Endothelial cell of umbilical vein (primary cell): ENCODE data around the gene STIM1. TPM values are rescaled to one million over a fixed set of nuclear protein-coding genes. Genes with fewer than 3 reads are reported as not detected.

Experiments
- BruUV-seq: library from RNA; stranded (reverse); fragments of 400-500 nt; replicated peaks from 2 replicates; lab custom pipeline; 2021; lab: Mats Ljungman, UMichigan
- CTCF ChIA-PET: fragments of 300-600, 350-600 bp; sonication (Branson Sonifier 250); formaldehyde crosslinking; loops from one replicate; lab custom pipeline; 2021; ENCODE audit warnings: antibody characterized with exemption, inconsistent platforms; lab: Charles Lee
- POLR2A ChIA-PET: fragments of 300-600, 350-600 bp; sonication (Branson Sonifier 250); formaldehyde crosslinking; loops from one replicate; lab custom pipeline; 2021; ENCODE audit warnings: antibody characterized with exemption, inconsistent platforms; lab: Charles Lee
- DNase-seq: peaks from one replicate; pipeline ENCODE4 v3.0.0-alpha.2; 2011; ENCODE audit warnings: low read depth, low spot score
- FAIRE-seq: peaks from 2 replicates; lab custom pipeline; 2011; peaks lifted over from hg19 to GRCh38; lab: Jason Lieb, UNC
- H2AFZ ChIP-seq: 2 replicates; pipeline ENCODE4 v1.6.0; 2012; ENCODE audit warnings: low read depth, low read length, control low read depth, inconsistent platforms
- H3K27ac ChIP-seq: 2 replicates; pipeline ENCODE4 v1.5.1; 2011; ENCODE audit warnings: low read depth, mild to moderate bottlenecking, control low read depth, low read length, moderate library complexity; ENCODE audit not compliant: insufficient read depth
- H3K27me3 ChIP-seq, 2 experiments: 2 replicates each; pipeline versions ENCODE4 v1.6.0 to v1.6.1; 2011; ENCODE audit warnings: low read length in 2 of 2, mixed read lengths in 1 of 2; ENCODE audit not compliant: control insufficient read depth in 2 of 2, insufficient read depth in 2 of 2
- H3K36me3 ChIP-seq, 2 experiments: 2 replicates in 1 of 2; 3 replicates in 1 of 2; pipeline ENCODE4 v1.5.1; 2011; ENCODE audit warnings: low read length in 2 of 2, mild to moderate bottlenecking in 1 of 2, moderate library complexity in 1 of 2; ENCODE audit not compliant: control insufficient read depth in 2 of 2, insufficient read depth in 2 of 2; ENCODE audit errors: extremely low read depth in 1 of 2
- H3K4me1 ChIP-seq: 3 replicates; pipeline ENCODE4 v1.5.1; 2011; ENCODE audit warnings: mild to moderate bottlenecking, low read length; ENCODE audit not compliant: control insufficient read depth, insufficient read depth; ENCODE audit errors: extremely low read depth
- H3K4me2 ChIP-seq: 2 replicates; pipeline ENCODE4 v1.6.1; 2011; ENCODE audit warnings: low read length, control low read depth, mixed read lengths; ENCODE audit not compliant: insufficient read depth
- H3K4me3 ChIP-seq, 3 experiments: fragments of 200-600 bp in 1 of 3; sonication (generic), shearing (Covaris generic) in 1 of 3; replicated peaks in 1 of 3; 2 replicates each; pipeline ENCODE4 v1.5.1; 2011 to 2016; ENCODE audit warnings: control low read depth in 3 of 3, low read length in 3 of 3, mild to moderate bottlenecking in 2 of 3, inconsistent platforms in 1 of 3, low read depth in 1 of 3, moderate library complexity in 1 of 3; ENCODE audit not compliant: insufficient read depth in 1 of 3
- H3K79me2 ChIP-seq: 2 replicates; pipeline ENCODE4 v1.6.0; 2012; ENCODE audit warnings: low read length, inconsistent platforms; ENCODE audit not compliant: control insufficient read depth, insufficient read depth
- H3K9ac ChIP-seq: replicated peaks from 2 replicates; pipeline ENCODE3; 2011; ENCODE audit warnings: low read length, control low read depth; ENCODE audit not compliant: insufficient read depth; ENCODE audit errors: extremely low read depth
- H3K9me1 ChIP-seq: replicated peaks from 3 replicates; pipeline ENCODE4 v1.6.0; 2011; ENCODE audit warnings: mild to moderate bottlenecking, low read length; ENCODE audit not compliant: control insufficient read depth, insufficient read depth; ENCODE audit errors: extremely low read depth
- H3K9me3 ChIP-seq: replicated peaks from 2 replicates; pipeline ENCODE4 v1.5.1; 2012; ENCODE audit warnings: low read length, inconsistent platforms; ENCODE audit not compliant: control insufficient read depth, insufficient read depth
- H4K20me1 ChIP-seq: replicated peaks from 2 replicates; pipeline ENCODE3; 2011; ENCODE audit warnings: mild to moderate bottlenecking, low read length; ENCODE audit not compliant: control insufficient read depth, insufficient read depth; ENCODE audit errors: extremely low read depth
- CTCF ChIP-seq, 2 donors: IDR thresholded peaks; 1 replicate in 1 of 2; 2 replicates in 1 of 2; pipeline ENCODE4 v1.5.1; 2011; ENCODE audit warnings: low read length in 2 of 2, mild to moderate bottlenecking in 2 of 2, moderate library complexity in 2 of 2, control low read depth in 1 of 2, inconsistent platforms in 1 of 2, low read depth in 1 of 2; ENCODE audit not compliant: insufficient read depth in 1 of 2; ENCODE audit errors: extremely low read depth in 1 of 2
- EZH2 ChIP-seq: IDR thresholded peaks from 2 replicates; pipeline ENCODE4 v1.6.1; 2012; ENCODE audit warnings: borderline replicate concordance, low read depth, mild to moderate bottlenecking, moderate library complexity, low read length, inconsistent platforms; ENCODE audit not compliant: severe bottlenecking
- FOS ChIP-seq: IDR thresholded peaks from 2 replicates; pipeline ENCODE4 v1.6.1; 2011; ENCODE audit warnings: mild to moderate bottlenecking, low read length, moderate library complexity, borderline replicate concordance; ENCODE audit not compliant: insufficient read depth
- GATA2 ChIP-seq: IDR thresholded peaks from 2 replicates; pipeline ENCODE4 v1.7.0; 2011; ENCODE audit warnings: low read depth, mild to moderate bottlenecking, moderate library complexity, mixed read lengths, low read length; ENCODE audit not compliant: insufficient read length, insufficient read depth
- JUN ChIP-seq: IDR thresholded peaks from 2 replicates; pipeline ENCODE4 v1.6.1; 2011; ENCODE audit warnings: borderline replicate concordance, low read depth; ENCODE audit not compliant: insufficient read length, insufficient read depth
- MYC ChIP-seq: IDR thresholded peaks from one replicate; pipeline ENCODE4 v1.6.1; 2011; ENCODE audit warnings: mild to moderate bottlenecking, low read depth, low read length
- POLR2AphosphoS5 ChIP-seq: IDR thresholded peaks from 2 replicates; pipeline ENCODE4 v1.6.1; 2012; ENCODE audit warnings: low read depth, mild to moderate bottlenecking, control low read depth, low read length, moderate library complexity; ENCODE audit not compliant: insufficient read depth
- dilution Hi-C: fragments of 300-500 bp; cut with MboI; formaldehyde crosslinking; loops from one replicate; pipeline ENCODE4 v1.15.0; 2019; ENCODE audit warnings: low sequenced_read_pairs; ENCODE audit not compliant: extremely low pct_ligation_motif_present
- intact Hi-C: fragments of 100-400 bp; cut with micrococcal nuclease; formaldehyde crosslinking; loops from one replicate; pipeline ENCODE4 v1.10.0; 2022
- polyA plus RNA-seq, 4 experiments: library from polyadenylated mRNA; depleted of rRNA in 3 of 4; stranded (reverse) in 3 of 4; unstranded in 1 of 4; fragments of >200 nt; gene quantifications; 2 replicates each; pipeline versions ENCODE4 v1.2.1 to v1.2.3, GENCODE V29; 2011 to 2012; ENCODE audit warnings: missing spikeins in 1 of 4
- total RNA-seq: library from RNA; stranded (reverse); gene quantifications from 2 replicates; pipeline ENCODE4 v1.2.3, GENCODE V29; 2021

Gene STIM1
- total and polyA plus RNA-seq, 2 donors (not counting 3 experiments of a cell fraction or from before 2014, with no cell fraction given) = 32.7 to 33.4 TPM

- Histone ChIP-seq H3K9me3 (no peaks in the 10 kb centered on the region), H2AFZ (no peak overlapping the region), H3K9ac (no peak overlapping the region), H3K79me2 (no peaks in the 10 kb centered on the region), H3K4me2 (no peak overlapping the region), H3K27ac (no peak overlapping the region), H3K4me3 (no peak overlapping the region), H3K36me3 (no peaks in the 10 kb centered on the region), H3K9me1 (no peaks in the 10 kb centered on the region), H3K27me3 (no peaks in the 10 kb centered on the region), H3K4me1 (no peaks in the 10 kb centered on the region), H4K20me1 (no peaks in the 10 kb centered on the region)
- dilution Hi-C loops (no loop called here), intact Hi-C loops (no loop called here)
- ChIA-PET CTCF (interaction anchor here (1.6 to 5.3 kb wide), 4 partner anchors 101 to 116 kb away, joined by 3 to 40 read pairs (median 18); partner anchors contain the start of gene STIM1), POLR2A (no interaction called here)
- no TSS peak for BruUV-seq
- FAIRE-seq (no peak), DNase-seq (no peak)
- TF ChIP-seq EZH2 (no peak), FOS (no peak), POLR2AphosphoS5 (no peak), CTCF (IDR thresholded peaks at IDR 0.05; ENCODE audit: extremely low read depth in 1 of 2, insufficient read depth in 1 of 2, low read depth in 1 of 2, low read length in 2 of 2) (no peak), MYC (no peak), GATA2 (no peak), JUN (no peak)
These were observed 102.0 kb downstream of the STIM1 start for GRCh38 chr11:3957437-3957836.
